DMS 273 (cell line): Measurements from ENCODE around the gene UNG.

Source experiments
- DNase-seq: peaks from one replicate; lab custom pipeline; 2025; ENCODE audit not compliant: unreplicated experiment; lab: John Stamatoyannopoulos, UW

UNG gene

DNA sequence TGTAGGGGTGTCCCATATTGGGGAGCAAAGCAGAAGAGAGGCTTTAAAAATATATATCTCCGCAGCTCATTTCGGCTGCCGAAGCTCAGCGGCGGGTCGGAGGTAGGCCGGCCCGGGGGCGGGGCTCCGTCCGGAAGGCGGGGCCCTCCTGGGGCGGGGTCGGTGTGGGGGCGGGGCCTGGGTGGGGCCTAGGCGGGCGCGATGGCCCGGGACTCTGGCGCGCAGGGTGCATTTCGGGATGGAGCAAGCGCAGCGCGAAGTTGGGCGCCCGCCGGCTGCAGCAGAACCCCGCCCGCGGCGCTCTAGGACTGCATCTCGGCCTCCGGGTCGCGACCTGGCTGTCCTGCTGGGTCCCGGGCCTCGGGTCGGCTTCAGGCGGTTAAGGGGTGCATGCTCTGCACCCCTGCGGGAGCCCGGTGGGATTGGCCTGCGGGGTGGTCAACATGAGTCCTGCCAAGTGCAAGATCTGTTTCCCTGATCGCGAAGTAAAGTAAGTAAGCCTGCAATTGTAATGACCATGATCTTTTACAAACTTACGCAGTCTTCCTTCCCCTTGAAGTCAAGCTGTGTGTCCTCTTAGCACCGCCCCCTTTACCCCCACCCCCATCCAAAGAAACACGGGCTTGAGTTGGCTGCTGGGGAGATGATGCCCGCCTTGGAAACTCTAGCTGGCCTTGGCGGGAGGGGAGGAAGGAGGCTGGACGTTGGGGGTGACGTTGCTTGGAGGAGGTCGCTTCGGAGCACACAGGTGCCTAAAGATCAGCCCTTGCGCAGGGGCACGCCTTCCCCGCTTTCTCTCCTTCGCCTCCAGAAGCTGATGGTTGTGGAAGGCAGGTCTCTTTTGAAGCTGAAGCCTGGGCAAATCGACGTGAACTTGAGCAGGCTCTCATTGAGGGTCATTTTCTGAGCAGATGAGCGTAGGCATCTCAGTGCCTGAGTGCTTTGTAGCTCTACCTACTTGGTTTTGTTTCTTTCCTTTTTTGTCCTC, 57.3 kb downstream of the UNG start:
- peak; percentile 84 for DNase-seq

DNA sequence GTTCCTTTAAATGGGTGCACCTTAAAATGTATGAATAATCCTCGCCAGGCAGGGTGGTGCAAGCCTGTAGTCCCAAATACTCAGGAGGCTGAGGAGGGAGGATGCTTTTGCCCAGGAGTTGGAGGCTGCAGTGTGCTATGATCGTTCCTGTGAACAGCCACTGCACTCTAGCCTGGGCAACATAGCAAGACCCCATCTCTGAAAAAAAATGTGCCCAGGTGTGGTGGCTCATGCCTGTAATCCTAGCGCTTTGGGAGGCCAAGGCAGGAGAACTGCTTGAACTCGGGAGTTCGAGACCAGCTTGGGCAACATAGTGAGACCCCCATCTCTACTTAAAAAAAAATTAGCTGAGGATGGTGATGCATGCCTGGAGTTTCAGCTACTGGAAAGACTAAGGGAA, 58.6 kb downstream of the UNG start:
- DNase-seq, result no peak

DNA sequence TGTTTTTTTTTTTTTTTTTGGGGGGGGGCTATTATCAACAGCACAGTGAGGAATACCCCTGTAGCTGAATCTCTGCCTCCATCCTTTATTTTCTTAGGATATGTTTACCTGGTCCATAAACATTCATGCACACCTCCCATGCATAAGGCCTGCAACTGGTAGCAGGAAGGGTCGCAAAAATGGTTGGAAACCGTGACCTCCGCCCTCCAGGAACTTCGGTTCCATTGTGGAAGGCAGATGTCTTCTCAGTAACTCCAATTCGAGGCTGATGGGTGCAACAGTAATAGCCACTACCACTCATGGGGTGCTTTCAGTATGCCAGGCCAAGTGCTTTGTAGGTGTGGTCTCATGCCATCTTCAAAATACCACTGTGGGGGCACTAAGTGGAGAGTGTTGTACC, 59.2 kb downstream of the UNG start:
- DNase-seq, result no peak

DNA sequence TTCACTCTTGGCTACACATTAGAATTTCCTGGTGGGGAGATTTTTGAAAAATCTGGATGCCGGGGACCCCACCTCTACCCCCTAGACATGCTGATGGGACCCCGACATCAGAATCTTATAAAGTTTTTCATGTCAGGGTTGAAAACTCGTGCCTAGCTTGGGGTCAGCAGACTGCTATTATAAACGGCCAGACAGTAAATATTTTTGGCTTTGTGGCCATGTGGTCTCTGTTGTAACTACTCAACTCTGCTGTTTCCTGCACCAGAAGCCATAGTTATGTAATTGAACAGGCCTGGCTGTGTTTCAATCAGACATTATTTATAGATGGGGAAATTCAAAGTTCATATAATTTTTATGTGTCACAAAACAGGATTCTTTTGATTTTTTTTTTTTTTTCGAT, 60.6 kb downstream of the UNG start:
- no peak for DNase-seq

DNA sequence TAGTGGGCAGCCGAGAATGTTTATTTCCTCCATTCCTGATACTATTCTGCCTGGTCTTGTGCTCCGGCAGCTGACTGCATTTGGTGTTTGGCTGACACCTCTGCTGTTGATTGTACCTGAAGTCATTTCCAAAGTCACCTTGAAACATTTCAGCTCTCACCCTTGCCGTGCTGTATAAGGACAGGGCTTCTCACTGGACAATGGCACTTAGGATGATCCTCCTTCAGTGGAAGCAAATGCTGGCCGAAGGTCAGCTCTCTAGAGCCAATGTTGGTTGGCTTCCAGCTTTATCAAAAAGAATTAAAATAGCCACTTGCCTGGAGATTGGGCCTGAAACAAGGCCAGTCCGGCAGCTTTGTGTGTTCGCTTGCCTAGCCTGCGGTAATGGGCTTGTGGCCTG, 63.0 kb downstream of the UNG start:
- no peak for DNase-seq
